Glutamatergic neuron (in vitro differentiated cells): ENCODE data around the gene TANC2. TPM values are rescaled to one million over a fixed set of nuclear protein-coding genes. Genes with fewer than 3 reads are reported as not detected.

ENCODE experiments used
- DNase-seq: peaks from one replicate; pipeline ENCODE4 v3.0.0; 2022
- H3K27ac Mint-ChIP-seq: one replicate; pipeline ENCODE4 v1.8.0; 2020; ENCODE audit warnings: mild to moderate bottlenecking, mixed read lengths, inconsistent platforms; ENCODE audit not compliant: unreplicated experiment
- H3K27me3 Mint-ChIP-seq: one replicate; pipeline ENCODE4 v1.8.0; 2020; ENCODE audit warnings: mild to moderate bottlenecking, moderate library complexity, mixed read lengths, inconsistent platforms; ENCODE audit not compliant: unreplicated experiment
- H3K36me3 Mint-ChIP-seq: one replicate; pipeline ENCODE4 v1.8.0; 2020; ENCODE audit warnings: mild to moderate bottlenecking, mixed read lengths, inconsistent platforms; ENCODE audit not compliant: unreplicated experiment
- H3K4me1 Mint-ChIP-seq: one replicate; pipeline ENCODE4 v1.8.0; 2020; ENCODE audit warnings: mild to moderate bottlenecking, low read depth, mixed read lengths, inconsistent platforms; ENCODE audit not compliant: unreplicated experiment
- H3K4me3 Mint-ChIP-seq: one replicate; pipeline ENCODE4 v1.8.0; 2020; ENCODE audit warnings: mild to moderate bottlenecking, mixed read lengths, inconsistent platforms; ENCODE audit not compliant: unreplicated experiment
- H3K9me3 Mint-ChIP-seq: one replicate; pipeline ENCODE4 v1.8.0; 2020; ENCODE audit warnings: mild to moderate bottlenecking, moderate library complexity, mixed read lengths, inconsistent platforms; ENCODE audit not compliant: unreplicated experiment
- total RNA-seq: library from RNA; stranded (reverse); fragmentation: NEBNext Ultra II Directional; extraction: Animal tissue kit (Norgen Biotek cat#: 25700); gene quantifications from one replicate; pipeline ENCODE4 v1.2.1, GENCODE V29; 2021; ENCODE audit not compliant: unreplicated experiment
- TF ChIP-seq, protein P1 (sequence below): fragments of 200-600 bp; sonication (generic); IDR thresholded peaks from one replicate; pipeline ENCODE4 v1.5.0; 2021; ENCODE audit not compliant: partially characterized antibody, unreplicated experiment

Gene TANC2
- total RNA-seq, 1 donor from 2014 or later, result 136 TPM

DNA sequence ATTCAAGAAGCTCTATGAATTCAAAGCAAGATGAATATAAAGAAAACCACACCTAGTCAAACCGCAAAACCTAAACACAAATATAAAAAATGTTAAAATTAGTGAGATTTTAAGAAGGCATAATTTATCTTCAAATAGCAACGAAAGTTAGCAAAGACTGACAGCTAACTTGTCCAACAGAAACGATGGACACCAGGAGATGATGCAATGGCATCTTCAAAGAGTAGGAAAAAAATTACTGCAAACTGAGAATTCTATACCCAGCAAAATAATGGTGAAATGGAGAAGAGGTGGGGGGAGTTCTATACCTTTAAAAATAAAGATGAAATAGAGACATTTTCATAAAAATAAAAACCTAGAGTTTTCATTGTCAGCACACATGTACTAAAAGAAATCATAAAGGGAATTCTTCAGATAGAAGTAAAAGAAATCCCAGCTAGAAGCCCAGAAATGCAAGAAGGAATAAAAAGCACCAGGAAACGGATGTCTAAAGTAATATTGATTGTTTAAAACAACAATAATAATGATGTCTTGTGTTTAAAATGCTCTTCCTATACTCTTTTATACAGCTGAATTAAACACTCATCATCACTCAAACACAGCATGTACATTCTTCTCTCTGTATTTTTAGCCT, 24.6 kb upstream of the TANC2 start:
- Mint-ChIP-seq H3K27me3 (no peaks in the 10 kb centered on the region), H3K9me3 (peaks cover 2% of the 10 kb centered on the region), H3K4me3 (no peak overlapping the region), H3K4me1 (no peaks in the 10 kb centered on the region), H3K36me3 (peaks cover 11% of the 10 kb centered on the region), H3K27ac (no peak overlapping the region)
- TF ChIP-seq, protein P1, sequence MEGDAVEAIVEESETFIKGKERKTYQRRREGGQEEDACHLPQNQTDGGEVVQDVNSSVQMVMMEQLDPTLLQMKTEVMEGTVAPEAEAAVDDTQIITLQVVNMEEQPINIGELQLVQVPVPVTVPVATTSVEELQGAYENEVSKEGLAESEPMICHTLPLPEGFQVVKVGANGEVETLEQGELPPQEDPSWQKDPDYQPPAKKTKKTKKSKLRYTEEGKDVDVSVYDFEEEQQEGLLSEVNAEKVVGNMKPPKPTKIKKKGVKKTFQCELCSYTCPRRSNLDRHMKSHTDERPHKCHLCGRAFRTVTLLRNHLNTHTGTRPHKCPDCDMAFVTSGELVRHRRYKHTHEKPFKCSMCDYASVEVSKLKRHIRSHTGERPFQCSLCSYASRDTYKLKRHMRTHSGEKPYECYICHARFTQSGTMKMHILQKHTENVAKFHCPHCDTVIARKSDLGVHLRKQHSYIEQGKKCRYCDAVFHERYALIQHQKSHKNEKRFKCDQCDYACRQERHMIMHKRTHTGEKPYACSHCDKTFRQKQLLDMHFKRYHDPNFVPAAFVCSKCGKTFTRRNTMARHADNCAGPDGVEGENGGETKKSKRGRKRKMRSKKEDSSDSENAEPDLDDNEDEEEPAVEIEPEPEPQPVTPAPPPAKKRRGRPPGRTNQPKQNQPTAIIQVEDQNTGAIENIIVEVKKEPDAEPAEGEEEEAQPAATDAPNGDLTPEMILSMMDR, result no peak
- no peak for DNase-seq

DNA sequence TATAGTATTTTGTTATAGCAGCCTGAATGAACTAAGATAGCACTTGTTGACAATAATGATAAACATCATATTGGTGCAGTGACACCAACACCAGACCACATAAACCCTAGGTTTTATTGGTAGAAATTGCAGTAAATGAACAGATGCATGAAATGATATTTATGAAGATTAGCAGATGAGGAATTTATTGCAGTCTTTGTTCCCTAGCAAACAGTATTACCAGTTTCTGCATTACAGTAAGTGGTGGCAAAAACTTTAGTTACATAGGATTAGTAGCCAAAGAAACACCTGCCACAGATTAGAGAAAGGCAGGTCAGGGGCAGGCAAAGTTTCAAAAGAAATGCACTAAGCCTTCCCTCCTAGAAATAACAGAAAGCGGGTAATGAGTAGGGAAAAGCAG, 17.7 kb upstream of the TANC2 start:
- H3K4me3 Mint-ChIP-seq, result no peak overlapping the region
- H3K9me3 Mint-ChIP-seq, result no peaks in the 10 kb centered on the region
- H3K27ac Mint-ChIP-seq, result no peak overlapping the region
- no peak for DNase-seq
- TF ChIP-seq, protein P1, result no peak
- no peaks in the 10 kb centered on the region for H3K36me3 Mint-ChIP-seq
- H3K4me1 Mint-ChIP-seq, result no peaks in the 10 kb centered on the region
- no peaks in the 10 kb centered on the region for H3K27me3 Mint-ChIP-seq

DNA sequence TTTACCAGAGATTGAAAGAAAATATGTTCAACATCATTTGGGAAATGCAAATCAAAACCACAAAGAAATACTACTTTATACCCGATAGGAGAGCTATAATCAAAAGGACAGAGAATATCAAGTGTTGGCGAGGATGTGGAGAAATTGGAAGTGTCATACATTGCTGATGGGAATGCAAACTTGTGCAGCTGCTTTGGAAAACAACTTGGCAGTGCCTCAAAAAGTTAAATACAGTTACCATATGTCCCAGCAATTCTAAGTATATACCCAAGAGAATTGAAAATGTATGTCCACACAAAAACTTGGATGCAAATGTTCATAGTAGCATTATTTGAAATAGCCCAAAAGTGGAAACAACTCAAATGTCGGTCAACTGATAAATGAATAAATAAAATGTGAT, 17.0 kb upstream of the TANC2 start:
- no peak for DNase-seq
- Mint-ChIP-seq H3K36me3 (no peaks in the 10 kb centered on the region), H3K27ac (no peak overlapping the region), H3K4me1 (no peaks in the 10 kb centered on the region), H3K4me3 (no peak overlapping the region), H3K9me3 (no peaks in the 10 kb centered on the region), H3K27me3 (no peaks in the 10 kb centered on the region)
- TF ChIP-seq, protein P1, result no peak

DNA sequence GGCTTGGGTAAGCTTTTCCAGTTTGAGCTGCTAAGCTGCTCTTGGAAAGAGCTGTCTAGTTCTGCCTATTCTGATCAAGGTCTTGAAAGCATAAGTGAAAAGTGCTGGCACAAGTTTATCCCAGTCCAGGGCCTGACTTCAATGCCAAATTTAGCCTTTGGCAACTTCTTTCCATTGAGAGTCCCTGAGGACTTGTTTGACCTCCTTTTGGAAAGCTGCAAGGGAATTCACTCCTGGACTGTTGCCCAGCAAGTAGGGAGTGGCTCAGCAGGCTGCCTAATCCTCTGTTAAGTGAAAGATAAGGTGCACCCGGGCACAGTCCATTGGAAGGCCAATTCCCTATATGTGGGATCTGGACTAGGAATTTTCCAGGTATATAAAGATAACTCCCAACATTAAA, 16.0 kb upstream of the TANC2 start:
- no peak overlapping the region for H3K27ac Mint-ChIP-seq
- DNase-seq, result no peak
- TF ChIP-seq, protein P1, result no peak
- no peaks in the 10 kb centered on the region for H3K36me3 Mint-ChIP-seq
- H3K4me1 Mint-ChIP-seq, result no peaks in the 10 kb centered on the region
- no peaks in the 10 kb centered on the region for H3K27me3 Mint-ChIP-seq
- H3K4me3 Mint-ChIP-seq, result no peak overlapping the region
- no peaks in the 10 kb centered on the region for H3K9me3 Mint-ChIP-seq

DNA sequence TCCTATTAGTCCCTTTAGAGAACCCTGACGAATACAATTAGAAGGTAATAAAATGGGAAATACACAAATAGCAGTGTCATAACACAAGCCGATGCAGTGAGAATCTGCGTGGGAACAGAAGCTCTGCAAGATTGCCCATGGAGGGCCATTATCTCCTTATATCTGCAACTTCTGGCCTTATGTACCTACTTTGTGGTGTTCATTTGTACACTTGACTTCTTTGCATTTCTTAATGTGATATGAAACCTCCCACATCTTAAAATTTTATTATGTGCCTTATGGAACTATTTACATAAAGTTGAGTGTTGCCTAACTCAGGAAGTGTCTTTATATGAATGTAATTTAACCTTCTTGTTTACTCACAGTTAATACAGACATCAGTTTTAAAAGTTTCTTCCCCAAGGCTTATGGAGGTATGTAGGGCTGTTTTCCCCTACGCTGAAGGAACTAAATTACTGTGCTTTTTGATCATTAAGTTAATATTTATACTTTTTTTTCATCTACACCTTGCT, 10.1 kb upstream of the TANC2 start:
- DNase-seq, result no peak
- Mint-ChIP-seq H3K4me1 (no peaks in the 10 kb centered on the region), H3K36me3 (no peaks in the 10 kb centered on the region), H3K9me3 (no peaks in the 10 kb centered on the region), H3K27ac (no peak overlapping the region), H3K27me3 (no peaks in the 10 kb centered on the region), H3K4me3 (no peak overlapping the region)
- TF ChIP-seq, protein P1, result no peak
